Stimulated activated naive CD4-positive, alpha-beta T cell (primary cell): Measurements from ENCODE around the gene ZP2.
"Not testable (repeated sequence)": the region's sequence is repeated elsewhere in the genome, so short reads cannot be mapped to it uniquely, and the experiment has no call there.

Experiments used
- DNase-seq, 6 experiments: peaks; one replicate each; lab custom pipeline; 2025; lab: John Stamatoyannopoulos, UW

Gene ZP2

DNA sequence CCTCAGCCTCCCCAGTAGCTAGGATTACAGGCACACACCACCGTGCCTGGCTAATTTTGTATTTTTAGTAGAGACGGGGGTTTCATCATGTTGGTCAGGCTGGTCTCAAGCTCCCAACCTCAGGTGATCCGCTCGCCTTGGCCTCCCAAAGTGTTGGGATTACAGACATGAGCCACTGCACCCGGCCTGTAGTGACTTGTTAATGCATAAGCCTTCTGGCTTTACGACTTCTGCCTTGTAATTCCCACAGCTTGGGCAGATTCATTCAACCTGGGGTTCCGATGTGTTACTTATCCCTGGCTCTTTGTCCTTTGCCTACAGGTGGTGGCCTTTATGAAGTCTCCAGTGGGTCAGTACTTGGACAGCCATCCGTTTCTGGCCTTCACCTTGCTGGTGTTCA is 41.3 kb downstream of the ZP2 start:
- DNase-seq = not testable (repeated sequence)

DNA sequence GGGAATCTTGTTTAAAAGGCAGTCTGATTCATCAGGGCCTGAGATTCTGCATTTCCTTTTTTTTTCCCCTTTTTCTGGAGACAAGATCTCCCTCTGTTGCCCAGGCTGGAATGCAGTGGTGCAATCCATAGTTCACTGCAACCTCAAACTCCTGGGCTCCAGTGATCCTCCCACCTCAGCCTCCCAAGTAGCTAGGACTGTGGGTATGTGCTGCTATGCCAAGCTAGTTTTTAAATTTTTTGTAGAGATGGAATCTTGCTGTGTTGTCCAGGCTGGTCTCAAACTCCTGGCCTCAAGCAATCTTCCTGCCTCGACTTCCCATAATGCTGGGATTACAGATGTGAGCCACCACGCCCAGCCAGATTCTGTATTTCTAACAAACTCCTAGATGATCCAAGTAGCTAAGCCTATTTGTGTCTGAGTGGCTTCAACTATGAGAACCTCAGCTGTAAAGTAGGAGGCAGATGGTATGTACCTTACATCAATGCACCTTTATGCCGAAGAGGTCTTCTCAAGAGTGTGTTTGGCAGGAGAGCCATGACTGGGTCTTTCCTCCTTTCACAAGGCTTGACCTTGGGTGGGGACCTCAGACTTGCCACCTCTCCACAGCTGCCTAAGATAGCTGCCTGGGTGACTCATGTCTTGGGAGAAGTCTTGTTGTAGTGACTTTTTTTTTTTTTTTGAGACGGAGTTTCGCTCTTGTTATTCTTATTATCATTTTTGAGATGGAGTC is 42.0 kb downstream of the ZP2 start:
- DNase-seq = no peak

DNA sequence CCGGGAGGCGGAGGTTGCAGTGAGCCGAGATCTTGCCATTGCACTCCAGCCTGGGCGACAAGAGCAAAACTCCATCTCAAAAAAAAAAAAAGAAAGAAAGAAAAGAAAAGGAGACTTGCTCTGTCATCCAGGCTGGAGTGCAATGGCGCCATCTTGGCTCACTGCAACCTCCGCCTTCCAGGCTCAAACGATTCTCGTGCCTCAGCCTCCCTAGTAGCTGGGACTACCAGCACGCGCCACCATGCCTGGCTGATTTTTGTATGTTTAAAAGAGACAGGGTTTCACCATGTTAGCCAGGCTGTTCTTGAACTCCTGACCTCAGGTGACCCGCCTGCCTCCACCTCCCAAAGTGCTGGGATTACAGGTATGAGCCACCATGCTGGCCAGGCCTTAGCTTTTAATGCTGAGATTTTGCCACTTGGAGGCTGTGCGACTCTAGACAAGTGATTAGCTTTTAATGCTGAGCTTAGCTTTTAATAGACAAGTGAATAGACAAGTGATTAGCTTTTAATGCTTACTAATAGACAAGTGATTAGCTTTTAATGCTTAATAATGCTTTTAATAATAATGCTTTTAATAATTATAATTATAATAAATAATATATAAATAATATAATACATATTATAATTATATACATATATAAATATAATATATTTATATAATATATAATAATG is 43.3 kb downstream of the ZP2 start:
- no peak for DNase-seq

DNA sequence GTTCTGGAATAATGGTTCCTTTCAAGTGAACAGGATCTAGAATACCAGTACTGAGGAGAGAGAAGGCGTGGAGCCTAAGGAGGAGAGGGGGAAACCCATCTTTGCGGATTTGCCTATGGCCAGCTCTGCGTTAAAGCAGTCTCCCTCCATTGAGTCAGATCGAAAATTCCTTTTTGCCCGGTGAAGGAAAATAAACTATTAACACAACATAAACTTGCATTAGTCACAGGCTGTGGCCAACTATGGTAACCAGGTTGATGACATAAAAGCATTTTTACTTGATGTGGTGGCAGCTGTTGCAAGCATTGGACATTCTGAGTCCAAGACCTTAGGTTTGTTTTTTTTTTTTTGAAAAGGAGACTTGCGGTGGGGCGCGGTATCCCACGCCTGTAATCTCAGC is 44.0 kb downstream of the ZP2 start:
- DNase-seq = no peak

DNA sequence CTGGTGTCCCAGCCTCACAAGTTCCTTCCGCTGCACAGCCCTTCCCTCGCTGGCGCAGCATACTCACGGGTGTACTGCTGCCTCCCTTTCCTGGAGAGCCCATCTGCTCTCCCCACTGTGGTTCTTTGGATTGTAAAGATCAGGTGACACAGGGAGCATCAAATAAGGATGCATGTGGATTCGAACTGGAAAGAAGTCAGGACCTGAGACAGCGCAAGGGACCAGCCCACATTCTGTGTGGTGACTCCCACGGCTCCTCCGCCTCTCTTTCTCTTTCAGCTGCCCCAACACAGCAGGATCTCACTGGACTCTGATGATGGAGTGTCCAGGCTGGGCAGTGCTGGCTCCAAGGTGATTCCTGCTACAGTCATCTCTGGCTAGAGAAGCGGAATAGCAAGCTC is 44.8 kb downstream of the ZP2 start:
- DNase-seq = no peak

DNA sequence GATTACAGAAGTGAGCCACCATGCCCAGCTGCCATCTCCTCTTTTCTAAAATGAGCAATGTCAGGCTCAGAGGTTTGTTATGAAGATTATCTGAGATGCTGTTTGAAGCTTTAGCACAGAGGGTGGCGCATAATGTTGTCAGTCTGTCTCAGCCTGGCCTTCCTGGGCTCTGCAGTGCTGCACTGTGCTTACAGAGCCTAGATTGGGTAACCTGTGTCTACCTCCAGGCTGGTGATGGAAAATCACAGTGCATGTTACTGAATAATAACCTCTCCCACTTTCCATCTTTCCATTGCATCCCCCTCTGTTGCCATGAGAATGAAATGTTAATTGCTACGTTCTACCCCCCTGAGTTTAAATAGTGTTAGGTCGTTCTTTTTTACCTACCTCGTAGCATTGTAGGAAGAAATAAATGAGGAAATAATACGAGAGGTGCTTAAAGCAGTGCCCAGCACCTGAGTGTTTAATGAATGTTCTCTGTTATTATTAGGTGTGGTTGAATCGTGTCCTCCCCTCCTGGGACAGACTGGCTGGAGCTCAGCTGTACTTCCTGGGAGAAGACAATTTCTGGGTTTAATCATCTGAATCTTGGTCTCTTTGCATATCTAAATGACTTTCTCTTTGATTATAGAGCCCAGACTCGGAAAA is 46.7 kb downstream of the ZP2 start:
- no peak for DNase-seq

DNA sequence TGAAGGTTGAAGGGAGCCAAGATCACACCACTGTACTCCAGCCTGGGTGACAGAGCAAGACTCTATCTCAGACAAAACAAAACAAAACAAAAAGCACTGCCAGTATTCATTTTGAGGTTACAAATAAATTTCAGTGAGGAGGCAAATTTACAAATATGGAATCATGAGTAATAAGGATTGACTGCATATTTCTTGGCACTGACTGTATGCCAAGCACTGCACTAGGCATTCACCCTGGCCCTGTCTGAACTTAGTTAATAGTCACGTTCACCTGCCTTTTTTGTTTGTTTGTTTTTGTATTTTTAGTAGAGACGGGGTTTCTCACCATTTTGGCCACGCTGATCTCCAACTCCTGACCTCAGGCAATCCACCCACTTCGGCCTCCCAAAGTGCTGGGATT is 47.8 kb downstream of the ZP2 start:
- DNase-seq = no peak

DNA sequence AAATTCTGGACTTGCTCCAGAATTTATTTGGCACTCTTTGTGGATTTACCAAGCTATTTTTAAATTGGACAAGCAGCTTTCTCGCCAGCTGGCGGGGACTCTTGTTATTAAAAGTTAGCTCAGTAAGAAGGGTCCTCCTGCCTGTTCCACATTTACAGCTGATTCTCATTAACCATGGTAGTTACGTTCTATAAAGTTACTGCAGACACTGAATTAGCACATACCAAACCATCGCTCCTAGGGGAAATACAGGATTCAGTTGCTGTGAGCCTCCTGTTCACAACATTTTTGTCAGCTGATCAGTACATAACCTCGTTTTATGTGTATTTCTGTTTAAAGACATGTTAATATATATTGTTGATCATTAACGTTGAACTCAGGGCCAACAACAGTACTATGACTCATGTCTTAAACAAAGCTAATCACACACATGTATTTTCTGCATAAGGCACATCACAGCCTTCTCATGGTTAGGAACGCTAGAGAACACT is 48.7 kb downstream of the ZP2 start:
- DNase-seq = no peak

DNA sequence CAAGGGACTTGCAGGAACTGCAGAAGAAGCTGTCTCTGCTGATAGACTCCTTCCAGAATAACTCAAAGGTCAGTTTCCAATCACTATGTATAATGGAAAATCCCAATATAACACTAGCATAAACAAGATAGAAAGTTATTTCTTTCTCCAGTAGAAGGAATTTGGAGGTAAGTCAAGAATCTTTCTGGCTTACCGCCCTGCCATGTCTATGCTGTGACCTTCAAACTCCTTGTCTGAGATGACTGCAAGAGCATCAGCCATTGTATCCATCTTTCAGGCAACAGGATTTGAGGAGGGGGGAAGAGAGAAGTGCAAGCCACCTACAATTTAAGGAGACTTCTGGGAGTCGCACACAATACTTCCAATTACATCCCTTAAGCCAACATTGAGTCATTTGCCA is 50.2 kb downstream of the ZP2 start:
- no peak for DNase-seq

DNA sequence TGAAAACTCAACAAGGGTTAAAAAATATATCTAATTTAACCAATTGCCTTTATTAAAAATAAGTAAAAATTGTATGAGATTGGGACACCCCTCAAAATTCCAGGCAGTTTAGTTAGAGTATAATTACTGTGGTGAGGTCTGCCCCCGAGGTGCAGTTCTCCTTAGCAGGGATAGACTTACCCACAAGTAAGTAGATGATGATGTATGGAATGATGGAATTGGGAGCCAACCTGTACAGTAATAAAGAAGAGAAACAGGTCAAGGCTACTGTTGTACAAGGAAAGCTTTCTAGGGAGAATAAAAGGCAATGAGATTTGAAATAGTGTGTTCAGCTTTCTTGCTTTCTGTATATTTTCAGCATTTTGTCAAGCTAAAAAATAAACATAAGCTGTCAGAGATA is 51.1 kb downstream of the ZP2 start:
- DNase-seq = no peak

DNA sequence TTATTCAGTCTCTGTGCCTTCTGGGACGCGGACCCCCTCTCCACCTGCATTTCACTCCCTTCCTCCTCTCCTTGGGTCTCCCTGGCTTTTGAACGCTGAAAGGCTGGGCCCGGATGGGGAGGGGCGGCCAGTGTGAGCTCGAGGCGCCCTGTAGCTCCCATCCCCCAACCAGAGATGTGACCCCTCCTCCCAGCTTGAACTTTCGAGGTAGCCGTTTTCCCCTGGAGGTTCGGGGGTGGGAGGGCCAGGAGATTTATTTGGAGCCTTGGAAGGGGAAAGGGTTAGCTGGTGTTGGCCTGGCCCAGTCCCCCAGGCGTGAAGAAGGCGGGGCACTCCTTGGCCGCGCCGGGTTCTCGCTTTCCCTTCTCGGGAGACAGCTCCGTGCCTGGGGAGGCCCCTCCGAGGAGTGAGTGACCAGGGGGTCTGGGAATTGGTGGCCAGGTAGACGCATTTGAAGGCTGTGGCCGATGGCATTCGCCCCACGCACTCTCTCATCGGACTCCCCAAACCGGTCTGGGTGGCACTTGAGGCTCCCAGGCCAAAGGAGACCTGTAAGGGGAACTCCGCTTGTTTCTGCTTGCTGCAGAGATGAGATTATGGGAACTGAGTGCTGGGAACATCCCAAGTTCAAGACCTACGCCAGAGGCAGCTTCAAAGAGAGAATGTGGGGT is 52.0 kb downstream of the ZP2 start:
- peak in 4 of 6 experiments; percentile 21 to 40 (median 32) for DNase-seq

DNA sequence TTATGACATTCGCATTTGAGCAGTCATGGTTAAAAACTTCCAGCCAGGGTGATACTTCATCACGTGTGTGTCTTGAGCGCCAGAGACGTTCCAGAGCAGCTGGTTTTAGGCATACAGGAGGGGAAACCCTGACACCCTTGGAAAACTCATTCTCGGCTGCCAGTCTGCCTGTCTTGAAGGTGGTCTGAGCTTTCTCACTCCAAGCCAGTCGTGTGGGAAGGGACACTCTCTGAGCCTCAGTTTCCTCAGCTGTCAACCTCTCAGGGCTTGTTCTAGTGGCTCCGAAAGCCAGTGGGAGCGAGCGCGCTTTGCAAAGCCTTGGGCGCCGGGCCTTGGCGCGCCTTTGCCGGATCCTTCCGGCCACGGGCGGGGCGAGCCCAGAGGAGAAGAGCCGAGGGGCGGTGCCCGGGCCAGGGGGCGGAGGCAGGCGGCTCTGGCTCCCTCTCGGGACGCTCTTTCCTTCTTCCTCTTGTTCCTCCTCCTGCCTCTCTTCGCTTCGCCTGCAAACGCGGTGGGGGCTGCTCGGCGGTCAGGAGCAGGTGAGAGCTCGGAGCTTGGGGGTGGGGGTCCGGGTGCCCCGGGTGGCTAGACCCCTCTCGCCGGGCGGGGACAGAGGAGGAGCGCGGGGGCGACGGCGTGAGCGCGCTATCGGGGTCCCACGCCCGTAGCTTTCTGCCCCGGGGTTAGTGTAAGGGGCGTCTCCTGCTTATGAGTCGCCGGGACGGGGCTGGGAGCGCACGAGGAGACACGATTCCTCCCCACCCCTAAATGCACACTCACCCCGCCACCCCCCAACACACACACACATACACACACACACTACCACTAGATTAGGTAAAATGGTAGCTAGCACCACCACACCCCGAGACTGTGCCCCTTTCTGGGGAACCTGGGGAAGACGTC is 52.9 kb downstream of the ZP2 start, which contains the start of gene LDAF1:
Gene LDAF1 (plus strand): TSS at position 467 of the 903 bp plus-strand sequence. CDS start 2,509 bp downstream, outside the sequence.
- DNase-seq = peak; percentile 32 to 74 (median 64)

DNA sequence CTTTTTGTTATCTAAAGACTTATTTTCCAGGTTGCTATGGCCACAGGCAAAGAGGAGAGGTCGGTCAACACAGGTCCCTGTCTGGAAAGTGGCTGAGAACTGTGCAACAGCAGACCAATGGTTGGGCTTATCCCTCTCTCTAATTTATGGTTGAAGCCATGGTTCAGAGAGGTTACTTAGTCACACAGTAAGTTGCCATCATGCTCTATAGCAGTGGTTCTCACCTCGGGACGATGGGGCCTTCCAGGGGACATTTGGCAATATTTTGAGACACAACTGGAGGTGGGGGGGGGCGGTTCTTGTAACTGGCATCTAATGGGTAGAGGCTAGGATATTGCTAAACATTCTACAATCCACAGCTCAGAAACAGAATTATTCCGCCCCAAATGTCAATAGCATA is 53.7 kb downstream of the ZP2 start:
- DNase-seq = no peak

DNA sequence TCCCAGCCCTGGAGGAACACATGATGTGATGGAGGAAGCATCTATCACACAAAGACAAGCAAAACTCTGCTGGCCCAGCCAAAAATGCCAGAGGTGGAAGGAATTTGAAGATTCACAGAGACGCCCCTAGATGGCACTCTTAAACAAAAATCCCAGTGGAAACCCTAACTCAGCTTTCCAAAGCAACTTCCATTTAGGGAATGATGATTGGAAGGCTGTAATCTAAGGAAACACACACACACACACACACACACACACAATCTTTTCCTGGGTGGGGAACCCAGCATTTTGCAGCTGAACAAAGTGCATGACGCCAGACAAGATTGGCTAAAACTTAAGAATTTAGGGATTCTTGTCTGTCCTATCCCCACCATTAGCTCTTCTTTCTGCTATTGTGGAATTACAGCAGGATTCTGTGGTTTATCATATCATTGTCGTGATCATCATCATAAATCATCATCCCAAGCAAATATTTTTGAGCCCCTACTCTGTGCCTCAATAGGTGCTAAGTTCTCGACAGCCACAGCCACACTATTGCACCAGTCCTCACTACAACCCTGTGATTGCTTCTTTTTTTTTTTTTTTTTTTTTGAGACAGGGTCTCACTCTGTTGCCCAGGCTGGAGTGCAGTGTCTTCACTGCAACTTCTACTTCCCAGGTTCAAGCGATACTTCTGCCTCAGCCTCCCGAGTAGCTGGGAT is 54.5 kb downstream of the ZP2 start:
- DNase-seq = no peak

DNA sequence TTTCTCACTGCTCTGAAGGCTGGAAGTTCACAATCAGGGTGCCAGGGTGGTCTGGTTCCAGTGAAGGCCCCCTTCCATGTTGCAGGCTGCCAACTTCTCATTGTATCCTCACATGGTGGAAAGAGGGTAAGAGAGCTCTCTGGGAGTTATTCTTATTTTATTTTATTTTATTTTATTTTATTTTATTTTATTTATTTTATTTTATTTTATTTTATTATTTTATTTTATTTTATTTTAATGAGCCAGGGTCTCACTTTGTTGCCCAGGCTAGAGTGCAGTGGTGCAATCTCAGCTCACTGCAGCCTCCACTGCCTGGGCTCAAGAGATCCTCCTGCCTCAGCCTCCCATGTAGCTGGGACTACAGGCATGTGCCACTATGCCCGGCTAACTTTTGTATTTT is 55.4 kb downstream of the ZP2 start:
- not testable (repeated sequence) for DNase-seq

DNA sequence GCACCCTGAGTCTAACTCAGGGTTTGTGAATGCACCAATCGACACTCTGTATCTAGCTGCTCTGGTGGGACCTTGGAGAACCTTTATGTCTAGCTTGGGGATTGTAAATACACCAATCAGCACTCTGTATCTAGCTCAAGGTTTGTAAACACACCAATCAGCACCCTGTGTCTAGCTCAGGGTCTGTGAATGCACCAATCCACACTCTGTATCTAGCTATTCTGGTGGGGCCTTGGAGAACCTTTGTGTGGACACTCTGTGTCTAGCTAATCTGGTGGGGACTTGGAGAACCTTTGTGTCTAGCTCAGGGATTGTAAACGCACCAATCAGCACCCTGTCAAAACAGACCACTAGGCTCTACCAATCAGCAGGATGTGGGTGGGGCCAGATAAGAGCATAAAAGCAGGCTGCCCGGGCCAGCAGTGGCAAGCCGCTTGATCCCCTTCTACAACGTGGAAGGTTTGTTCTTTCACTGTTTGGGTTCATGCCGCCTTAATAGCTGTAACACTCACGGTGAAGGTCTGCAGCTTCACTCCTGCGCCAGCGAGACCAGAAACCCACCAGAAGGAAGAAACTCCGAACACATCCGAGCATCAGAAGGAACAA is 58.1 kb downstream of the ZP2 start:
- not testable (repeated sequence) for DNase-seq

DNA sequence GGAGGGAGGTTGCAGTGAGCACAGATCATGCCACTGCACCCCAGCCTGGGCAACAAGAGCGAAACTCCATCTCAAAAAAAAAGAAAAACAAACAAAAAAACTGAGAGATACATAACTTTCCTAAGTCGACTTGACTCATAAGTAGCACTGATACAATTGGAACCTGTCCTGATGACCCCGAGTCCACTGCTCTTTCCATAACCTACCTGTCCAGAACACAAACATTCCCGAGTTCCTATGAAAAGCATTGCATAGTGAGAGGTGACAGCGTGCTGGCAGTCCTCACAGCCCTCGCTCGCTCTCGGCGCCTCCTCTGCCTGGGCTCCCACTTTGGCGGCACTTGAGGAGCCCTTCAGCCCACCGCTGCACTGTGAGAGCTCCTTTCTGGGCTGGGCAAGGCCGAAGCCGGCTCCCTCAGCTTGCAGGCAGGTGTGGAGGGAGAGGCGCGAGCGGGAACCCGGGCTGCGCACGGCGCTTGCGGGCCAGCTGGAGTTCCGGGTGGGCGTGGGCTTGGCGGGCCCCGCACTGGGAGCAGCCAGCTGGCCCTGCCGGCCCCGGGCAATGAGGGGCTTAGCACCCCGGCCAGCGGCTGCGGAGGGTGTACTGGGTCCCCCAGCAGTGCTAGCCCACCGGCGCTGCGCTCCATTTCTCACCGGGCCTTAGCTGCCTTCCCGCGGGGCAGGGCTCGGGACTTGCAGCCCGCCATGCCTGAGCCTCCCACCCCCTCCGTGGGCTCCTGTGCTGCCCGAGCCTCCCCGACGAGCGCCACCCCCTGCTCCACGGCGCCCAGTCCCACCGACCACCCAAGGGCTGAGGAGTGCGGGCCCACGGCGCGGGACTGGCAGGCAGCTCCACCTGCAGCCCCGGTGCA is 59.0 kb downstream of the ZP2 start:
- not testable (repeated sequence) for DNase-seq

DNA sequence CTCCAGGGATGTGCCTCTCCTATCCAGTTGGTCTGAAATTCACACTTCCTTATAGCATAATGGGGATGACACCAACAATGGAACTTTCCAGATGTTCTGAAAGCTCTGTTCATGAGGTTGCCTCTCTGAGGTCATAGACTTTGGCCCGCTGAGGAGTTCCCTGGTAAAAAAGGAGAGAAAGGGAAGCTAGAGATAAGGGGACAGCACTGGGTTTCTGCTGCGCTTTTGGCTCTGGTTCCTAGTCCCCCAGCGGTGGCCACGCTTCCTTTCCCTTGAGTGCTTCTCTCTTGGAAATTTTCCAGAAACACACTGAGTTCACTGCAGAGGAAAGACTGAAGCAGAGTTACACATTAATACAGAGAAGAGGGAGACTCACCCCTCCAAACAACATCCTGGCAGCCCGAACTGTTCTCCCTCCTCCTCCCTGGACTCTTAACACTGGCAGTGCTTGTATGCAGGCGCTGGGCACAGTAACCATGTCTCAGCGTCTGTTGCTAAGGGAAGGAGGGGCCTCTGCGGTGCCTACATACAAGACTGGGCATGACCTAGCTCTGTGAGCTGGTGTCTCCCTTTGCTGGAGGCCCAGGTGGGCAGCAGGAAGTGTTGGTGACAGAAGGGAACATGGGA is 60.9 kb downstream of the ZP2 start, which contains the start of gene DNAH3:
Gene DNAH3 (minus strand): TSS at position 472 of the 627 bp plus-strand sequence. CDS start 527 bp downstream, outside the sequence.
- DNase-seq = no peak
